Central memory CD4-positive, alpha-beta T cell (primary cell): Measurements from ENCODE around the gene NSMF.

Experiments
- DNase-seq: peaks from one replicate; pipeline ENCODE4 v3.0.0; 2022

NSMF gene

GRCh38 chr9:137491735-137492432 lies 32.8 kb upstream of the NSMF start:
- no peak for DNase-seq

- DNase-seq, result no peak
Observed at GRCh38 chr9:137490532-137491186, 31.5 kb upstream of the NSMF start.

GRCh38 chr9:137488906-137489305 lies 29.8 kb upstream of the NSMF start:
- DNase-seq, result no peak

- DNase-seq, result no peak
Observed at GRCh38 chr9:137488327-137488653, 29.2 kb upstream of the NSMF start.

- no peak for DNase-seq
Observed at GRCh38 chr9:137487454-137488326, 28.6 kb upstream of the NSMF start.

- no peak for DNase-seq
Observed at GRCh38 chr9:137486545-137487453, 27.7 kb upstream of the NSMF start.

GRCh38 chr9:137486141-137486490 lies 27.0 kb upstream of the NSMF start:
- DNase-seq, result no peak

- DNase-seq, result no peak
Observed at GRCh38 chr9:137485343-137486140, 26.4 kb upstream of the NSMF start.

- no peak for DNase-seq
Observed at GRCh38 chr9:137484551-137485315, 25.6 kb upstream of the NSMF start.

GRCh38 chr9:137482094-137482781 lies 23.1 kb upstream of the NSMF start:
- no peak for DNase-seq

GRCh38 chr9:137480686-137481683 lies 21.9 kb upstream of the NSMF start:
- no peak for DNase-seq

- DNase-seq, result no peak
Observed at GRCh38 chr9:137479892-137480685, 21.0 kb upstream of the NSMF start.

- DNase-seq, result no peak
Observed at GRCh38 chr9:137478962-137479861, 20.1 kb upstream of the NSMF start.

- no peak for DNase-seq
Observed at GRCh38 chr9:137478613-137478961, 19.5 kb upstream of the NSMF start.

GRCh38 chr9:137477778-137478612 lies 18.9 kb upstream of the NSMF start:
- DNase-seq, result no peak

GRCh38 chr9:137476856-137477255 lies 17.7 kb upstream of the NSMF start:
- no peak for DNase-seq
